Fibroblast of villous mesenchyme (primary cell): Measurements from ENCODE around the gene ITM2B. TPM values are rescaled to one million over a fixed set of nuclear protein-coding genes. Genes with fewer than 3 reads are reported as not detected.

ENCODE experiments used
- DNase-seq: peaks from one replicate; pipeline ENCODE4 v3.0.0-alpha.2; 2010; ENCODE audit warnings: low read depth
- H3K4me3 ChIP-seq: 2 replicates; pipeline ENCODE4 v1.5.1; 2011; ENCODE audit warnings: low read depth, mild to moderate bottlenecking, low read length
- CTCF ChIP-seq: IDR thresholded peaks from 2 replicates; pipeline ENCODE4 v1.5.1; 2012; ENCODE audit warnings: low read depth, mild to moderate bottlenecking, low read length; ENCODE audit not compliant: insufficient read depth
- total RNA-seq: library from RNA; depleted of rRNA; stranded (reverse); fragments of >200 nt; gene quantifications from 2 replicates; pipeline ENCODE4 v1.2.3, GENCODE V29; 2012

ITM2B gene
- total RNA-seq, 1 donor = 112 TPM

- H3K4me3 ChIP-seq = no peak overlapping the region
- no peak for DNase-seq
- no peak for TF ChIP-seq CTCF
These were observed 22.1 kb downstream of the ITM2B start for GRCh38 chr13:48255090-48255489.

GRCh38 chr13:48255954-48256353 lies 22.9 kb downstream of the ITM2B start:
- no peak overlapping the region for H3K4me3 ChIP-seq
- DNase-seq = no peak
- TF ChIP-seq CTCF = no peak

- no peak for DNase-seq
- TF ChIP-seq CTCF = no peak
- H3K4me3 ChIP-seq = no peak overlapping the region
These were observed 25.0 kb downstream of the ITM2B start for GRCh38 chr13:48258002-48258401.

GRCh38 chr13:48258430-48258829 lies 25.4 kb downstream of the ITM2B start:
- no peak overlapping the region for H3K4me3 ChIP-seq
- no peak for DNase-seq
- no peak for TF ChIP-seq CTCF

GRCh38 chr13:48260970-48261369 lies 28.0 kb downstream of the ITM2B start:
- no peak for TF ChIP-seq CTCF
- H3K4me3 ChIP-seq = no peak overlapping the region
- no peak for DNase-seq

- TF ChIP-seq CTCF = no peak
- H3K4me3 ChIP-seq = no peak overlapping the region
- DNase-seq = no peak
These were observed 30.2 kb downstream of the ITM2B start for GRCh38 chr13:48263196-48263595.

- no peak for DNase-seq
- no peak overlapping the region for H3K4me3 ChIP-seq
- no peak for TF ChIP-seq CTCF
These were observed 31.1 kb downstream of the ITM2B start for GRCh38 chr13:48264058-48264457.
